K562 (cell line): ENCODE results near the gene ADIPOR2.

Experiments used
- EHMT2 ChIP-seq: fragments of 450-650 bp; IDR thresholded peaks from 2 replicates; pipeline ENCODE4 v1.6.1; 2018; ENCODE audit warnings: antibody characterized with exemption
- HEY1 ChIP-seq: fragments of 250-450 bp; sonication (Bioruptor Pico); IDR thresholded peaks from 2 replicates; pipeline ENCODE4 v1.5.0; 2020; ENCODE audit warnings: mild to moderate bottlenecking, moderate library complexity, borderline replicate concordance
- JUNB ChIP-seq: fragments of 450-650 bp; formaldehyde crosslinking; conservative IDR thresholded peaks from 2 replicates; pipeline ENCODE4 v1.4.0; 2020; ENCODE audit warnings: mild to moderate bottlenecking
- MAFG ChIP-seq: fragments of 450-650 bp; conservative IDR thresholded peaks from 2 replicates; pipeline ENCODE4 v1.6.1; 2016; ENCODE audit warnings: missing genetic modification characterization, missing compliant biosample characterization
- MAFK ChIP-seq: IDR thresholded peaks from 2 replicates; pipeline ENCODE4 v1.6.1; 2011; ENCODE audit warnings: low read length, improper control_type of control experiment
- POLR2AphosphoS5 ChIP-seq: IDR thresholded peaks from 2 replicates; pipeline ENCODE4 v1.6.1; 2011; ENCODE audit warnings: mild to moderate bottlenecking, low read depth, low read length, moderate library complexity; ENCODE audit not compliant: control insufficient read depth, insufficient read depth
- SMARCB1 ChIP-seq: IDR thresholded peaks from 2 replicates; pipeline ENCODE4 v1.6.1; 2011; ENCODE audit warnings: improper control_type of control experiment, low read depth; ENCODE audit not compliant: insufficient read length
- SNRNP70 ChIP-seq: fragments of 200-400 bp; formaldehyde crosslinking; optimal IDR thresholded peaks from 2 replicates; pipeline ENCODE3; 2017; ENCODE audit warnings: low read depth, low read length
- YY1 ChIP-seq, 3 experiments: IDR thresholded peaks; 2 replicates each; pipeline ENCODE4 v1.6.1; 2011; ENCODE audit warnings: low read length in 2 of 3, mild to moderate bottlenecking in 2 of 3, moderate library complexity in 2 of 3, borderline replicate concordance in 1 of 3, control low read depth in 1 of 3, low read depth in 1 of 3; ENCODE audit not compliant: insufficient read depth in 3 of 3, insufficient replicate concordance in 2 of 3, control insufficient read depth in 1 of 3, insufficient read length in 1 of 3; ENCODE audit errors: extremely low read depth in 1 of 3
- ZNF184 ChIP-seq: sonication (generic); formaldehyde crosslinking; IDR thresholded peaks from 2 replicates; pipeline ENCODE4 v1.5.0; 2020; ENCODE audit warnings: missing genetic modification reagents
- TF ChIP-seq, protein P1 (sequence below): sonication (generic); formaldehyde crosslinking; IDR thresholded peaks from 2 replicates; pipeline ENCODE4 v1.4.0; 2020; ENCODE audit warnings: mild to moderate bottlenecking, missing genetic modification reagents
- TF ChIP-seq, protein P2 (sequence below), 3 experiments: IDR thresholded peaks in 2 of 3; conservative IDR thresholded peaks in 1 of 3; 2 replicates each; pipeline ENCODE4 v1.5.1; 2011 to 2012; ENCODE audit warnings: low read length in 3 of 3, mild to moderate bottlenecking in 3 of 3, control low read depth in 2 of 3, improper control_type of control experiment in 1 of 3, inconsistent platforms in 1 of 3, low read depth in 1 of 3, mixed read lengths in 1 of 3, moderate library complexity in 1 of 3; ENCODE audit not compliant: insufficient read depth in 2 of 3
- TF ChIP-seq, protein P3 (sequence below): sonication (generic); formaldehyde crosslinking; IDR thresholded peaks from 2 replicates; pipeline ENCODE4 v1.9.0; 2022; ENCODE audit warnings: mild to moderate bottlenecking, missing genetic modification reagents
- TF ChIP-seq, protein P4 (sequence below): sonication (generic); formaldehyde crosslinking; IDR thresholded peaks from 2 replicates; pipeline ENCODE4 v1.8.1; 2023; ENCODE audit warnings: mild to moderate bottlenecking, missing genetic modification reagents, moderate library complexity

DNA sequence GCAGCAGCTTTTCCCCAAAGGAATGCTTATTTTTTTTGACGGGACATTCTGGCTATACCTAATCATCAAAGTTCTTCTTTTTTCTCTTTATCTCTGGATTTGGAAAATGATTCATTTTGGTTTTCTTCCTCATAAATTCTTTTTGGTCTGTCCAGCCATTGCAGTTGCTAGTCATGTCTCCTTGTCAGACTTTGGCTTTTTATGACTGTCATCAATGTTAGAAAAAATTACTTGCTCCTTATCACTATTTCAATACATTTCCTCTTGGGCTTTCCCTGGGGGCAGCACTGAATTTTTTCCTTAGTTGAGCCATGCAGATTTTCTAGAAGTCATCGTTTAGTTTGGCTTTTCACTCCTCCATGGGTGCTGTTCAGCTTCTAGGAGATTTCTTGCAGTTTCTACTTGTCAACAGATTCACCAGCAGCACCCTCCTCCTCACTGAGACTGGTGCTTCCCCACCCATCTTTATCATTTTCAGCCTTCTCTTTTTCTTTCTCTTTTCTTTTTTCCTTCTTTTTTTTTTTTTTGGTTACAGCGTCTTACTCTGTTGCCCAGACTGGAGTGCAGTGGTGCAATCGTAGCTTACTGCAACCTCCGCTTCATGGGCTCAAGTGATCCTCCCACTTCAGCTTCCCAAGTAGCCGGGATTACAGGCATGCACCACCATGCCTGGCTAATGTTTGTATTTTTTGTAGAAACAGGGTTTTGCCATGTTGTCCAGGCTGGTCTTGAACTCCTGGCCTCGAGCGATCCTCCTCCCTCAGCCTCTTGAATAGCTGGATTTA, 5.2 kb downstream of the ADIPOR2 start:
- TF ChIP-seq, protein P1, sequence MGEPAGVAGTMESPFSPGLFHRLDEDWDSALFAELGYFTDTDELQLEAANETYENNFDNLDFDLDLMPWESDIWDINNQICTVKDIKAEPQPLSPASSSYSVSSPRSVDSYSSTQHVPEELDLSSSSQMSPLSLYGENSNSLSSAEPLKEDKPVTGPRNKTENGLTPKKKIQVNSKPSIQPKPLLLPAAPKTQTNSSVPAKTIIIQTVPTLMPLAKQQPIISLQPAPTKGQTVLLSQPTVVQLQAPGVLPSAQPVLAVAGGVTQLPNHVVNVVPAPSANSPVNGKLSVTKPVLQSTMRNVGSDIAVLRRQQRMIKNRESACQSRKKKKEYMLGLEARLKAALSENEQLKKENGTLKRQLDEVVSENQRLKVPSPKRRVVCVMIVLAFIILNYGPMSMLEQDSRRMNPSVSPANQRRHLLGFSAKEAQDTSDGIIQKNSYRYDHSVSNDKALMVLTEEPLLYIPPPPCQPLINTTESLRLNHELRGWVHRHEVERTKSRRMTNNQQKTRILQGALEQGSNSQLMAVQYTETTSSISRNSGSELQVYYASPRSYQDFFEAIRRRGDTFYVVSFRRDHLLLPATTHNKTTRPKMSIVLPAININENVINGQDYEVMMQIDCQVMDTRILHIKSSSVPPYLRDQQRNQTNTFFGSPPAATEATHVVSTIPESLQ (CRISPR knock-in tag): no peak
- TF ChIP-seq YY1 (IDR thresholded peaks at IDR 0.05; ENCODE audit: borderline replicate concordance in 1 of 3, control insufficient read depth in 1 of 3, extremely low read depth in 1 of 3, insufficient read depth in 3 of 3, insufficient read length in 1 of 3, insufficient replicate concordance in 2 of 3, low read depth in 1 of 3, low read length in 2 of 3) (no peak), MAFG (tag) (no peak), ZNF184 (no peak), POLR2AphosphoS5 (no peak), EHMT2 (no peak), JUNB (no peak), MAFK (no peak), HEY1 (CRISPR knock-in tag) (no peak), SMARCB1 (no peak), SNRNP70 (no peak)
- TF ChIP-seq, protein P2, sequence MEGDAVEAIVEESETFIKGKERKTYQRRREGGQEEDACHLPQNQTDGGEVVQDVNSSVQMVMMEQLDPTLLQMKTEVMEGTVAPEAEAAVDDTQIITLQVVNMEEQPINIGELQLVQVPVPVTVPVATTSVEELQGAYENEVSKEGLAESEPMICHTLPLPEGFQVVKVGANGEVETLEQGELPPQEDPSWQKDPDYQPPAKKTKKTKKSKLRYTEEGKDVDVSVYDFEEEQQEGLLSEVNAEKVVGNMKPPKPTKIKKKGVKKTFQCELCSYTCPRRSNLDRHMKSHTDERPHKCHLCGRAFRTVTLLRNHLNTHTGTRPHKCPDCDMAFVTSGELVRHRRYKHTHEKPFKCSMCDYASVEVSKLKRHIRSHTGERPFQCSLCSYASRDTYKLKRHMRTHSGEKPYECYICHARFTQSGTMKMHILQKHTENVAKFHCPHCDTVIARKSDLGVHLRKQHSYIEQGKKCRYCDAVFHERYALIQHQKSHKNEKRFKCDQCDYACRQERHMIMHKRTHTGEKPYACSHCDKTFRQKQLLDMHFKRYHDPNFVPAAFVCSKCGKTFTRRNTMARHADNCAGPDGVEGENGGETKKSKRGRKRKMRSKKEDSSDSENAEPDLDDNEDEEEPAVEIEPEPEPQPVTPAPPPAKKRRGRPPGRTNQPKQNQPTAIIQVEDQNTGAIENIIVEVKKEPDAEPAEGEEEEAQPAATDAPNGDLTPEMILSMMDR (IDR thresholded peaks at IDR 0.05 in 2 of 3, conservative IDR thresholded peaks at IDR 0.05 in 1 of 3; ENCODE audit: insufficient read depth in 2 of 3, low read depth in 1 of 3, low read length in 3 of 3): no peak
- TF ChIP-seq, protein P3, sequence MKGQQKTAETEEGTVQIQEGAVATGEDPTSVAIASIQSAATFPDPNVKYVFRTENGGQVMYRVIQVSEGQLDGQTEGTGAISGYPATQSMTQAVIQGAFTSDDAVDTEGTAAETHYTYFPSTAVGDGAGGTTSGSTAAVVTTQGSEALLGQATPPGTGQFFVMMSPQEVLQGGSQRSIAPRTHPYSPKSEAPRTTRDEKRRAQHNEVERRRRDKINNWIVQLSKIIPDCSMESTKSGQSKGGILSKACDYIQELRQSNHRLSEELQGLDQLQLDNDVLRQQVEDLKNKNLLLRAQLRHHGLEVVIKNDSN (CRISPR knock-in tag): no peak
- TF ChIP-seq, protein P4, sequence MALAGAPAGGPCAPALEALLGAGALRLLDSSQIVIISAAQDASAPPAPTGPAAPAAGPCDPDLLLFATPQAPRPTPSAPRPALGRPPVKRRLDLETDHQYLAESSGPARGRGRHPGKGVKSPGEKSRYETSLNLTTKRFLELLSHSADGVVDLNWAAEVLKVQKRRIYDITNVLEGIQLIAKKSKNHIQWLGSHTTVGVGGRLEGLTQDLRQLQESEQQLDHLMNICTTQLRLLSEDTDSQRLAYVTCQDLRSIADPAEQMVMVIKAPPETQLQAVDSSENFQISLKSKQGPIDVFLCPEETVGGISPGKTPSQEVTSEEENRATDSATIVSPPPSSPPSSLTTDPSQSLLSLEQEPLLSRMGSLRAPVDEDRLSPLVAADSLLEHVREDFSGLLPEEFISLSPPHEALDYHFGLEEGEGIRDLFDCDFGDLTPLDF (CRISPR knock-in tag): no peak
